Endothelial cell (in vitro differentiated cells): Measurements from ENCODE around the gene IL1R2. TPM values are rescaled to one million over a fixed set of nuclear protein-coding genes. Genes with fewer than 3 reads are reported as not detected.

Experiments
- DNase-seq: peaks from one replicate; pipeline ENCODE4 v3.0.0; 2021; ENCODE audit warnings: low spot score
- H3K27ac Mint-ChIP-seq: one replicate; pipeline ENCODE4 v1.8.0; 2021; ENCODE audit warnings: mixed read lengths, inconsistent platforms; ENCODE audit not compliant: unreplicated experiment
- H3K27me3 Mint-ChIP-seq: one replicate; pipeline ENCODE4 v1.8.0; 2021; ENCODE audit warnings: mild to moderate bottlenecking, moderate library complexity, mixed read lengths, inconsistent platforms; ENCODE audit not compliant: unreplicated experiment
- H3K36me3 Mint-ChIP-seq: one replicate; pipeline ENCODE4 v1.8.0; 2021; ENCODE audit warnings: mild to moderate bottlenecking, low read depth, mixed read lengths, inconsistent platforms; ENCODE audit not compliant: unreplicated experiment
- H3K4me1 Mint-ChIP-seq: one replicate; pipeline ENCODE4 v1.8.0; 2021; ENCODE audit warnings: mild to moderate bottlenecking, mixed read lengths, inconsistent platforms; ENCODE audit not compliant: unreplicated experiment
- H3K4me3 Mint-ChIP-seq: one replicate; pipeline ENCODE4 v1.8.0; 2021; ENCODE audit warnings: mild to moderate bottlenecking, mixed read lengths, inconsistent platforms; ENCODE audit not compliant: unreplicated experiment
- H3K9me3 Mint-ChIP-seq: one replicate; pipeline ENCODE4 v1.8.0; 2021; ENCODE audit warnings: mixed read lengths, inconsistent platforms; ENCODE audit not compliant: unreplicated experiment
- CTCF ChIP-seq: fragments of 200-600 bp; sonication (generic); IDR thresholded peaks from one replicate; pipeline ENCODE4 v1.5.0; 2021; ENCODE audit warnings: antibody characterized with exemption; ENCODE audit not compliant: unreplicated experiment
- total RNA-seq: library from RNA; stranded (reverse); fragmentation: NEBNext Ultra II Directional; extraction: Animal tissue kit (Norgen Biotek cat#: 25700); gene quantifications from one replicate; pipeline ENCODE4 v1.2.1, GENCODE V29; 2021; ENCODE audit not compliant: unreplicated experiment

IL1R2 gene
- total RNA-seq, 1 donor from 2014 or later = not detected

GRCh38 chr2:102075479-102075878 is 83.7 kb downstream of the IL1R2 start:
- Mint-ChIP-seq H3K27me3 (no peaks in the 10 kb centered on the region), H3K36me3 (no peaks in the 10 kb centered on the region), H3K27ac (no peak overlapping the region), H3K4me3 (no peak overlapping the region), H3K4me1 (peaks cover 4% of the 10 kb centered on the region), H3K9me3 (no peaks in the 10 kb centered on the region)
- no peak for TF ChIP-seq CTCF
- DNase-seq = no peak

DNA sequence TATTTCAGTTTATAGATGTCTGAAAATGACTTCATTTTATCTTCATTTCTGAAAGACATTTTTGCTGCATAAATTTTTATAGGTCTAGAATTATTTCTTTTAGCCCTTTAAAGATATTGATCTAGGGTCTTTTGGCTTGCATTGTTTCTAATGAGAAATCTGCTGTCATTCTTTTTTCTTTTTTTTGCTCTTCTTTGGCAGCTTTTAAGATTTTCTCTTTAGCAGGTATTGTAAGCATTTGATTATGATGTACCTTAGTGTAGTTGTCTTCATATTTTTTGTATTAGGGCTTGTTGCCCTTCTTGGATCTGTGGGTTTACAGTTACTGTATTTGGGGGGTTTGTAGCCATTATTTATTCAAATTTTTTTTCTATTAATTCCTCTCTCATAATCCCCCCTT is 84.8 kb downstream of the IL1R2 start:
- no peak overlapping the region for H3K27ac Mint-ChIP-seq
- no peaks in the 10 kb centered on the region for H3K27me3 Mint-ChIP-seq
- no peak for TF ChIP-seq CTCF
- H3K9me3 Mint-ChIP-seq = no peaks in the 10 kb centered on the region
- peaks cover 4% of the 10 kb centered on the region for H3K4me1 Mint-ChIP-seq
- no peaks in the 10 kb centered on the region for H3K36me3 Mint-ChIP-seq
- DNase-seq = no peak
- no peak overlapping the region for H3K4me3 Mint-ChIP-seq

Other genes starting within 250 kb of the IL1R2 start
- gene IL1R1, start 150.8 kb downstream of the IL1R2 start, total RNA-seq = 1.0 TPM
- not detected for gene IL1RL2, start 195.1 kb downstream of the IL1R2 start, total RNA-seq